Lung (tissue), 12 donors: ENCODE data around the gene ZNF638. TPM values are rescaled to one million over a fixed set of nuclear protein-coding genes. Genes with fewer than 3 reads are reported as not detected.

Experiments used
- ATAC-seq: fragments of 200-7000 bp; cut with Tn5 transposase; one replicate; pipeline ENCODE4 v1.9.1; 2020; ENCODE audit warnings: moderate number of reproducible peaks; ENCODE audit not compliant: insufficient read depth, low FRiP score
- DNase-seq, 3 donors: peaks; one replicate each; pipeline ENCODE4 v3.0.0-alpha.2; 2013 to 2017
- H3K27ac ChIP-seq, 2 donors: one replicate each; pipeline ENCODE4 v1.5.1; 2013; ENCODE audit warnings: mild to moderate bottlenecking in 2 of 2, moderate library complexity in 2 of 2, control low read depth in 1 of 2, inconsistent platforms in 1 of 2, low read depth in 1 of 2, low read length in 1 of 2
- H3K27me3 ChIP-seq, 3 donors: one replicate each; pipeline ENCODE4 v1.5.1; 2013; ENCODE audit warnings: low read length in 2 of 3; ENCODE audit not compliant: control insufficient read depth in 3 of 3, insufficient read depth in 3 of 3
- H3K36me3 ChIP-seq, 4 donors: one replicate each; pipeline ENCODE4 v1.5.1; 2013; ENCODE audit warnings: low read length in 4 of 4, mild to moderate bottlenecking in 1 of 4, moderate library complexity in 1 of 4; ENCODE audit not compliant: control insufficient read depth in 4 of 4, insufficient read depth in 4 of 4
- H3K4me1 ChIP-seq, 5 donors: one replicate each; pipeline ENCODE4 v1.5.1; 2013; ENCODE audit warnings: low read length in 5 of 5, mild to moderate bottlenecking in 2 of 5, moderate library complexity in 1 of 5; ENCODE audit not compliant: control insufficient read depth in 5 of 5, insufficient read depth in 5 of 5
- H3K4me3 ChIP-seq: one replicate; pipeline ENCODE4 v1.5.1; 2013; ENCODE audit warnings: mild to moderate bottlenecking, control low read depth, moderate library complexity
- H3K9ac ChIP-seq, 2 donors: one replicate each; pipeline ENCODE4 v1.5.1; 2013; ENCODE audit warnings: low read length in 2 of 2, control low read depth in 1 of 2; ENCODE audit not compliant: insufficient read depth in 1 of 2
- H3K9me3 ChIP-seq, 4 donors: one replicate each; pipeline ENCODE4 v1.5.1; 2013; ENCODE audit warnings: low read length in 3 of 4, mild to moderate bottlenecking in 1 of 4, moderate library complexity in 1 of 4; ENCODE audit not compliant: control insufficient read depth in 4 of 4, insufficient read depth in 3 of 4
- WGBS, 2 donors: extraction: QIAGEN DNeasy Blood & Tissue Kit; methylation state at CpG; one replicate each; pipeline ENCODE4 v1.1.7; 2013; 5-methylcytosine and 5-hydroxymethylcytosine counted together
- polyA plus RNA-seq, 2 donors: library from polyadenylated mRNA; stranded (reverse); fragments of 200-250 nt; gene quantifications; one replicate each; pipeline ENCODE4 v1.2.1, GENCODE V29; 2013
- total RNA-seq, 2 donors: library from RNA; depleted of rRNA in 1 of 2; stranded (reverse); fragments of >200 nt in 1 of 2; gene quantifications; one replicate each; pipeline ENCODE4 v1.2.1, GENCODE V29; 2014 to 2021
- TF ChIP-seq, protein P1 (sequence below): IDR thresholded peaks from 2 replicates; pipeline ENCODE4 v1.5.1; 2012; ENCODE audit warnings: mild to moderate bottlenecking; ENCODE audit errors: control extremely low read depth, extremely low read depth
- donor health status: control.
- donor health status: control.
- donor health status: Bipolar disorder and iron deficiency.
- donor health status: healthy.
- donor health status: DM: yes; HTN: yes; CAD: no.

The ZNF638 gene
- total and polyA plus RNA-seq, 4 donors: 45.1 to 371 (median 105) TPM

DNA sequence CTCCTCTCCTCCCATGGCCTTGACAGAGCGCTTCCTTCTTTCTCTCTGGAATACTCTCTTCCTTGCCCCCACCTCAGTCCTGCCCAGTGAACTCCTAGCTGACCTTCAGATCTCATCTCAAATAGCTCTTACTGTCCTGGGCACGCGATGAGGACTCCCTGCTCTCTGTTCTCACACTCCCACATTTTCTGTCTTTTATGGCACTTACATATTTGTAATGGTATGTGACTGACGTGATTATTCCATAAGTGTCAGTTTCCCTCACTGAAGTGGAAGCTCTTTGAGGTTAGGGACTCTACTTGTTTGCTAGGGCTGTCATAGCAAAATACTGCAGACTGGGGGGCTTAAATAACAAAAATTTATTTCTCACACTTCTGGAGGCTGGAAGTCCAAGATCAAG is 120.1 kb downstream of the ZNF638 start:
- TF ChIP-seq, protein P1, sequence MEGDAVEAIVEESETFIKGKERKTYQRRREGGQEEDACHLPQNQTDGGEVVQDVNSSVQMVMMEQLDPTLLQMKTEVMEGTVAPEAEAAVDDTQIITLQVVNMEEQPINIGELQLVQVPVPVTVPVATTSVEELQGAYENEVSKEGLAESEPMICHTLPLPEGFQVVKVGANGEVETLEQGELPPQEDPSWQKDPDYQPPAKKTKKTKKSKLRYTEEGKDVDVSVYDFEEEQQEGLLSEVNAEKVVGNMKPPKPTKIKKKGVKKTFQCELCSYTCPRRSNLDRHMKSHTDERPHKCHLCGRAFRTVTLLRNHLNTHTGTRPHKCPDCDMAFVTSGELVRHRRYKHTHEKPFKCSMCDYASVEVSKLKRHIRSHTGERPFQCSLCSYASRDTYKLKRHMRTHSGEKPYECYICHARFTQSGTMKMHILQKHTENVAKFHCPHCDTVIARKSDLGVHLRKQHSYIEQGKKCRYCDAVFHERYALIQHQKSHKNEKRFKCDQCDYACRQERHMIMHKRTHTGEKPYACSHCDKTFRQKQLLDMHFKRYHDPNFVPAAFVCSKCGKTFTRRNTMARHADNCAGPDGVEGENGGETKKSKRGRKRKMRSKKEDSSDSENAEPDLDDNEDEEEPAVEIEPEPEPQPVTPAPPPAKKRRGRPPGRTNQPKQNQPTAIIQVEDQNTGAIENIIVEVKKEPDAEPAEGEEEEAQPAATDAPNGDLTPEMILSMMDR: no peak
- Histone ChIP-seq H3K36me3 (no peaks in the 10 kb centered on the region), H3K9ac (no peak overlapping the region), H3K4me1 (peaks cover 0 to 26% (median 10%) of the 10 kb centered on the region in 5 donors), H3K9me3 (no peaks in the 10 kb centered on the region), H3K27me3 (peaks cover 0 to 8% (median 5%) of the 10 kb centered on the region in 3 donors), H3K27ac (peak overlapping the region in 1 of 2 donors; percentile 69), H3K4me3 (no peak overlapping the region)
- DNase-seq (no peak), ATAC-seq (no peak)
- WGBS, 2 donors: 66 to 76% methylated on average over 4 of the region's 4 CpGs

DNA sequence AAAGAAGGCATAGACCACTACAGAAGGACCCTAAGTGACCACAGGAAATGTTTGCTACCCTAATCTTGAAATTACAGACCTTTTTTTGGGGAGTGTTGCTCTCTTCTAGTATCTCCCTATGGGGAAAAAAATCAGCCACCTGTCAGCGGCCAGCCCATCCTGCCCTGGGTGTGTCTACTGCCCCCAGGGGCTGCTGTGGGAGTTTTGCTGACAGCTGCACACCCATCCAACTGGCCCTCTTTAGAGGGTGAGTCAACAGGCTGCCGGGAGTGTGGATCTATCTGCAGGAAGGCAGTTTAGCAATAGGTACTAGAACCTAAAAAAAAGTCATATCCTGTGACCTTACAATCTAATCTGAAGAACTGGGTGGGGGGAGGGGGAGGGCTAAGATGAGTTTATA is 121.0 kb downstream of the ZNF638 start:
- 8 to 19% methylated on average over 2 of the region's 2 CpGs for WGBS, 2 donors
- H3K27ac ChIP-seq: peak overlapping the region in 1 of 2 donors; percentile 69
- TF ChIP-seq, protein P1: no peak
- H3K4me3 ChIP-seq: no peak overlapping the region
- DNase-seq: no peak
- no peaks in the 10 kb centered on the region for H3K36me3 ChIP-seq
- H3K9me3 ChIP-seq: no peaks in the 10 kb centered on the region
- no peak overlapping the region for H3K9ac ChIP-seq
- H3K4me1 ChIP-seq: peaks cover 0 to 27% (median 10%) of the 10 kb centered on the region in 5 donors
- H3K27me3 ChIP-seq: peaks cover 0 to 8% (median 5%) of the 10 kb centered on the region in 3 donors
- peak; percentile 53 for ATAC-seq

DNA sequence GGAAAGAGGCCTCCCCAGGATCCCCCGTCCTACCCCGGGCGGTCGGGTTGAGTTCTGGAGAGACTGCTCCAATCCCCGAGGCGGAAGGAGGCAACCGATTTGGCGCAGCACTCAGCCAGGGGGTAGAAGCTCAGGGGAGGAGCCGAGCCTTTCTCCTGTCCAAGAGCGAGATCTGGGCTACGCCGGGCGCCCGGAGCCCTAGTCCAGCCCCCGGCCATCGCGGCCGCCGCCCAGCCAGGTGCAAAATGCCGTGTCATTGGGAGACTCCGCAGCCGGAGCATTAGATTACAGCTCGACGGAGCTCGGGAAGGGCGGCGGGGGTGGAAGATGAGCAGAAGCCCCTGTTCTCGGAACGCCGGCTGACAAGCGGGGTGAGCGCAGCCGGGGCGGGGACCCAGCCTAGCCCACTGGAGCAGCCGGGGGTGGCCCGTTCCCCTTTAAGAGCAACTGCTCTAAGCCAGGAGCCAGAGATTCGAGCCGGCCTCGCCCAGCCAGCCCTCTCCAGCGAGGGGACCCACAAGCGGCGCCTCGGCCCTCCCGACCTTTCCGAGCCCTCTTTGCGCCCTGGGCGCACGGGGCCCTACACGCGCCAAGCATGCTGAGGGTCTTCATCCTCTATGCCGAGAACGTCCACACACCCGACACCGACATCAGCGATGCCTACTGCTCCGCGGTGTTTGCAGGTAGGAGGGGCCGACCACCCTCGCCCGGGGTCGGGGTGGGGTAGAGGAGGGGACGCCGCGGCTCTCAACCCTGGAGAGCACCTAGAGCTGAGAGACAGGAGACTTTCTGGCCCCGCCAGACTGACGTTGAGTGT is 122.0 kb downstream of the ZNF638 start, which contains the start of gene DYSF:
Gene DYSF (plus strand): TSS at position 158 of the 817 bp plus-strand sequence.
- 2% methylated on average over 65 to 66 of the region's 66 CpGs for WGBS, 2 donors
- peak within 1 kb of the TSS in 1 of 2 donors; percentile 74 for H3K27ac ChIP-seq
- H3K36me3 ChIP-seq: no peaks in the 10 kb centered on the region
- peaks cover 0 to 27% (median 10%) of the 10 kb centered on the region in 5 donors for H3K4me1 ChIP-seq
- no peak within 1 kb of the TSS for H3K9ac ChIP-seq
- TF ChIP-seq, protein P1: no peak
- peaks cover 0 to 8% (median 5%) of the 10 kb centered on the region in 3 donors for H3K27me3 ChIP-seq
- H3K4me3 ChIP-seq: peak within 1 kb of the TSS; percentile 41
- DNase-seq (peak; percentile 40 to 61 (median 48)), ATAC-seq (peak; percentile 45)
- no peaks in the 10 kb centered on the region for H3K9me3 ChIP-seq
